ENCODE data around the gene KCTD21. TPM values are rescaled to one million over a fixed set of nuclear protein-coding genes. Genes with fewer than 3 reads are reported as not detected.
A peak's percentile ranks its signal among the peaks of the same experiment; 100 is the strongest.
"Not testable (repeated sequence)": the region's sequence is repeated elsewhere in the genome, so short reads cannot be mapped to it uniquely, and the experiment has no call there.

The KCTD21 gene
- polyA plus RNA-seq, 3 donors from 2014 or later: 0.44 to 1.1 TPM; not detected in 1

DNA sequence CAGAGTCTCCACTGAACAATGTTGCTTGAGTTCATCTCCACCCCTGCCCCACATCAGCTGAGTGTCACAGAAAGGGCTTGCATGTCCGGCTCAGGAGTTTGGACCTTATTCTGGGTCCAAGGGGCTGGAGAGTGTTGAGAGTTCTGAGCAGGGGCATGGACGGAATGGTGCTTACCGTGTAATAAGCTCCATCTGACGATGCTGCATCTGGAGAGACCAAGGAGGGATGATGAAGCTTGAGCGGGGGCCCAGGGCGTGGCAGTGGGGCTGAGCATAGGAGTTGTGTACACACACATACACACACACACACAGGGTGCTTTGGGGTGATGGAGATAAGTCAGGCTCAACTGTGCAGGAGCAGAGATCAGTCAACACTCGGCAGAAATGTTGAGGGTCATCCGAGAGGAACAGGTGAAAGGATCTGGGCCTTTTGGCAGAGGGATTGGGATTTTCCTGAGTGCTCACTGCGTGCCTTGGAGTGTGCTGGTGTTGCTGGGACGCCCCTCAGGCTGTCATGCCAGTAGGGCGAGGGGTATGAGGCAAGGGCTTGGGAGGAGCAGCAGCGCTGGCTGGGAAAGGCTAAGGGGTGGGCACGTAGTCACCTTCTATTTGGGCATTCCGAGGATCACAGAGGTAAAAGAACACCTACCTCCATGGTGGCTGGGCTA is 2.6 kb upstream of the KCTD21 start:
- H3K4me3 Mint-ChIP-seq: no peak overlapping the region
- H3K27me3 Mint-ChIP-seq (ENCODE audit: low read depth in 3 of 3): peaks cover 0 to 2% (median 1%) of the 10 kb centered on the region in 3 donors
- H3K4me1 Mint-ChIP-seq: peaks cover 30 to 33% of the 10 kb centered on the region in 2 donors
- no peaks in the 10 kb centered on the region for H3K9me3 Mint-ChIP-seq
- H3K27ac Mint-ChIP-seq: peak overlapping the region in 1 of 6 donors; percentile 5
- H3K36me3 Mint-ChIP-seq: peaks cover 0 to 9% (median 5%) of the 10 kb centered on the region in 3 donors
- DNase-seq: no peak

- peaks cover 0 to 2% (median 1%) of the 10 kb centered on the region in 3 donors for H3K27me3 Mint-ChIP-seq (ENCODE audit: low read depth in 3 of 3)
- peaks cover 30 to 33% of the 10 kb centered on the region in 2 donors for H3K4me1 Mint-ChIP-seq
- H3K27ac Mint-ChIP-seq: peak overlapping the region in 2 of 6 donors; percentile 3 to 14
- H3K4me3 Mint-ChIP-seq: peak overlapping the region; percentile 4 to 97 (median 88)
- peaks cover 0 to 9% (median 5%) of the 10 kb centered on the region in 3 donors for H3K36me3 Mint-ChIP-seq
- no peaks in the 10 kb centered on the region for H3K9me3 Mint-ChIP-seq
- no peak for DNase-seq
Measured at GRCh38 chr11:78190374-78190773, 1.9 kb upstream of the KCTD21 start.

GRCh38 chr11:78189851-78190250 is 1.4 kb upstream of the KCTD21 start:
- Mint-ChIP-seq H3K4me1 (peaks cover 30 to 33% of the 10 kb centered on the region in 2 donors), H3K4me3 (peak overlapping the region; percentile 79 to 97 (median 96)), H3K36me3 (peaks cover 0 to 9% (median 5%) of the 10 kb centered on the region in 3 donors), H3K27me3 (ENCODE audit: low read depth in 3 of 3) (peaks cover 0 to 2% (median 1%) of the 10 kb centered on the region in 3 donors), H3K9me3 (no peaks in the 10 kb centered on the region), H3K27ac (peak overlapping the region in 4 of 6 donors; percentile 42 to 74 (median 62))
- no peak for DNase-seq

- Mint-ChIP-seq H3K27me3 (ENCODE audit: low read depth in 3 of 3) (peaks cover 0 to 2% (median 1%) of the 10 kb centered on the region in 3 donors), H3K4me3 (peak overlapping the region; percentile 79 to 97 (median 96)), H3K4me1 (peaks cover 30 to 33% of the 10 kb centered on the region in 2 donors), H3K36me3 (peaks cover 0 to 4% (median 0%) of the 10 kb centered on the region in 3 donors), H3K27ac (peak overlapping the region in 4 of 6 donors; percentile 14 to 83 (median 76)), H3K9me3 (no peaks in the 10 kb centered on the region)
- DNase-seq: no peak
Measured at GRCh38 chr11:78189174-78189724, 823 bp upstream of the KCTD21 start.

DNA sequence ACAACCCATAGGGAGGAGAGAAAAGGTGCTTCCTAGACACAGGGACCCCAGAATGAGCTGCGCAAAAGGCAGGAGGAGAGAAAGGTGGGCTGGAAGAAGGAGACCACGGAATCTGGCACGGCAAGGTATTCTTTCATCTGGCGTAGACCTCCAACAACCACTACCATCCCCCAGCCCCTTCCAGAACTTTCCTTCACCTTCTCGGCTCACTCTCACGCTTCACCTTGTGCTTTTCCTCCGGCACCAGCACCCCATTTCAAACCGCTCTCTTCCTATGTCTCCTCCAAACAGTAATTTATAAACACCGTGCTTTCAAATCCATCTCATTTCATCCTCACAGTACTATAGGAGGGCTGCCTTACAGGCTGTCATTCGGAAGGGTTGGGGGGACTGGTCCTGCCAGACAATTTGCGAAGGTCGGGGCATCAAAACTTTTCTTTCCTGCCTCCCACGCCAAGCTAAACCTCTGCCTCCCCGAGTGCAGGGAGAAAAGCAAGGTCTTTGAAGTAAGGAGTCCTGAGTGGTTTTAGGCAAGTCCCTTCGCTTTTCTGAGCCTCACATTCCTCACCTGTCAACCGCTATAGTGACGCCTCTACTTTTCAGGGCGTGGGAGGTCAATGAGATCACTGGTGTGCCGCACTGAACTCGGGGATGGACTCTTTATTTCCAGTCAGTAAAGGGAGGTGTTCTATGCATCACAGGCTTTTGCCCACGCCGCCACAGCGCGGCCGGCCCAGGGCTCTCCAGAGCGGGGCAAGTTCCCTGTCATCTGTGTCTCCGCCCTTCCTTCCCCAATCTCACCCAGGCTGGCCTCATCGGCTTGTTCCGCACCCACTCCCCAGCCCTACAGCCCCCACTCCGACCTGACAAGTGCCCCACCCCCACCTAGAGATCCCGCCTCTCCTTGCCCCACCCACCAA is 800 bp downstream of the KCTD21 start:
- no peak for DNase-seq
- Mint-ChIP-seq H3K36me3 (no peaks in the 10 kb centered on the region), H3K27ac (peak overlapping the region; percentile 72 to 90 (median 82)), H3K9me3 (no peaks in the 10 kb centered on the region), H3K4me1 (peaks cover 30 to 31% of the 10 kb centered on the region in 2 donors), H3K4me3 (peak overlapping the region; percentile 93 to 97 (median 97)), H3K27me3 (ENCODE audit: low read depth in 3 of 3) (peaks cover 0 to 2% (median 1%) of the 10 kb centered on the region in 3 donors)

GRCh38 chr11:78181185-78181584 is 7.2 kb downstream of the KCTD21 start:
- no peak for DNase-seq
- no peaks in the 10 kb centered on the region for H3K27me3 Mint-ChIP-seq (ENCODE audit: low read depth in 3 of 3)
- no peak overlapping the region for H3K4me3 Mint-ChIP-seq
- H3K4me1 Mint-ChIP-seq: no peaks in the 10 kb centered on the region
- H3K27ac Mint-ChIP-seq: no peak overlapping the region
- H3K9me3 Mint-ChIP-seq: no peaks in the 10 kb centered on the region
- H3K36me3 Mint-ChIP-seq: peaks cover 3 to 9% (median 5%) of the 10 kb centered on the region in 3 donors

GRCh38 chr11:78180751-78181150 is 7.7 kb downstream of the KCTD21 start:
- Mint-ChIP-seq H3K4me3 (no peak overlapping the region), H3K27ac (no peak overlapping the region), H3K9me3 (no peaks in the 10 kb centered on the region), H3K27me3 (ENCODE audit: low read depth in 3 of 3) (no peaks in the 10 kb centered on the region), H3K4me1 (no peaks in the 10 kb centered on the region), H3K36me3 (peaks cover 4 to 13% (median 7%) of the 10 kb centered on the region in 3 donors)
- no peak for DNase-seq

DNA sequence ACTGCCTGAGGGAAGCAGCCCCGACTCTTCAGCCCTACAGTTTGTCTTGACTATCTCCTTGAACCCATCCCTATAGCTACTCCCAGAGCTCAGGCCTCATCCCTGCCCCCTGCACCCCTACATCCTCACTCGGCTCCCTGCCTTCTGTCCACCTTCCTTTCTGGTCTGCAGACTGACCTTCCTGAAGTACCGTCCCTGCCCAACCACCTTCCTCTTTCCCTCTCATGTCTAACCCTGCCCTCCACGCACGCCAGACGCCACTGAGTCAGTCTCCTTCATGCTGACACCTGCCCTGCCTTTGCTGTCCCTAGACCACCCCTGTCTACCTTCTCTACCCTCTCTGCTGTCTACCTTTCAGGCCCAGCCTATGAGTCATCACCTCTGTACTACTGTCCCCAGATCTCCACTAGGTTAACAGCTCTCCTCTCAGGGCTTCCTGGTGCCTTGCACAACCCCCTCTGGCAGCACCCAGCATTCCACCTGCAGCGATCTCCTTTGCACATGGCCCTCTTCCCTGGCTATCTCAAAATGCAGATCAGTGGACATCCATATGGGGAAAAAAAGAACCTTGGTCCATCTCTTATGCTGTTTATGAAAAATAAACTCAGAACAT is 8.9 kb downstream of the KCTD21 start:
- DNase-seq: no peak
- H3K4me3 Mint-ChIP-seq: no peak overlapping the region
- H3K36me3 Mint-ChIP-seq: peaks cover 4 to 16% (median 7%) of the 10 kb centered on the region in 3 donors
- H3K4me1 Mint-ChIP-seq: no peaks in the 10 kb centered on the region
- no peaks in the 10 kb centered on the region for H3K9me3 Mint-ChIP-seq
- H3K27ac Mint-ChIP-seq: peak overlapping the region in 1 of 6 donors; percentile 23
- no peaks in the 10 kb centered on the region for H3K27me3 Mint-ChIP-seq (ENCODE audit: low read depth in 3 of 3)

DNA sequence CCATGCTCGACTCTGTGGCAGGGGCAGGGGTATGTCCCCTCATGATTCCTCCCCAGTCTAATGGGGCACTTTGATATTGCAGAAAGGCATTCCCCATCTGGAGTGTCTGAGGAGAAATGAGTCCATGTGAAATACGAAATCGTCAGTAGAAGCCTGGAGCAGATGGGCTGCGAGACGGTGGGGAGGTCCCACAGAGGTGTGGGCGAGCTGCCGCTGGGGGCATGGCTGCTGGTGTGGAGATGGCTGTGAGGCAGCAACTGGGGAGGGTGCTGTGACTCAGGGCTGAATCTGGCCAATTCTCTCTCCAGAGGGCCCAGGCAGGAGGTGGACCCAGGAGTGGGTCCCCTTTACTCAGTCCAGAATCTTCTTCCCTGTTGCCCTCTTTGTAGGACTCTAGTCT is 11.2 kb downstream of the KCTD21 start:
- DNase-seq: no peak
- Mint-ChIP-seq H3K4me1 (no peaks in the 10 kb centered on the region), H3K9me3 (no peaks in the 10 kb centered on the region), H3K4me3 (no peak overlapping the region), H3K27me3 (ENCODE audit: low read depth in 3 of 3) (no peaks in the 10 kb centered on the region), H3K36me3 (peaks cover 10 to 36% (median 25%) of the 10 kb centered on the region in 3 donors), H3K27ac (no peak overlapping the region)

DNA sequence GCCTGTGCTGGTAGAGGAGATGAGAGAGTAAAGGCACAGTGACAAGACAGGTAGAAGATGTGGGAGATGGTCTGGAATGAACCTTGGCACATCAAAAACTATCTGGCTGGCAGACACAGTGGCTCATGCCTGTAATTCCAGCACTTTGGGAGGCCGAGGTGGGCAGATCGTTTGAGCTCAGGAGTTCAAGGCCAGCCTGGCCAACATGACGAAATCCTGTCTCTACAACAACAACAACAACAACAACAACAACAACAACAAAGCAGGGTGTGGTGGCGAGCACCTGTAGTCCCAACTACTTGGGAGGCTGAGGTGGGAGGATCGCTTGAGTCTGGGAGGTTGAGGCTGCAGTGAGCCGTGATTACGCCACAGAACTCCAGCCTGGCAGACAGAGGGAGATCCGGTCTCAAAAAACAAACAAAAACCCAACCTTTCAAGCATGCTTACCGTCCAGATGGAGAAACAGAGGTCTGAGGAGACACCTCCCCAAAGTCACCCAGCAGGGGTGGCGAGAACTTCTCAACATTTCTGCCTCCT is 11.8 kb downstream of the KCTD21 start:
- no peak for DNase-seq
- Mint-ChIP-seq H3K4me1 (no peaks in the 10 kb centered on the region), H3K27me3 (ENCODE audit: low read depth in 3 of 3) (no peaks in the 10 kb centered on the region), H3K9me3 (no peaks in the 10 kb centered on the region), H3K36me3 (peaks cover 10 to 37% (median 25%) of the 10 kb centered on the region in 3 donors), H3K27ac (no peak overlapping the region), H3K4me3 (no peak overlapping the region)

DNA sequence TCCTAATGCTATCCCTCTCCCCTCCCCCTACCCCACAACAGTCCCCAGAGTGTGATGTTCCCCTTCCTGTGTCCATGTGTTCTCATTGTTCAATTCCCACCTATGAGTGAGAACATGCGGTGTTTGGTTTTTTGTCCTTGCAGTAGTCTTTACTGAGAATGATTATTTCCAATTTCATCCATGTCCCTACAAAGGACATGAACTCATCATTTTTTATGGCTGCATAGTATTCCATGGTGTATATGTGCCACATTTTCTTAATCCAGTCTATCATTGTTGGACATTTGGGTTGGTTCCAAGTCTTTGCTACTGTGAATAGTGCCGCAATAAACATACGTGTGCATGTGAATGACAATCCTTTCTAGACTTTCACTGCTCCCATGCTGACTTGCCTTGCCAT is 12.6 kb downstream of the KCTD21 start:
- H3K27me3 Mint-ChIP-seq (ENCODE audit: low read depth in 3 of 3); H3K4me3 Mint-ChIP-seq; H3K9me3 Mint-ChIP-seq; DNase-seq; H3K27ac Mint-ChIP-seq; H3K4me1 Mint-ChIP-seq: not testable (repeated sequence)
- peaks cover 10 to 35% (median 25%) of the 10 kb centered on the region in 3 donors for H3K36me3 Mint-ChIP-seq

DNA sequence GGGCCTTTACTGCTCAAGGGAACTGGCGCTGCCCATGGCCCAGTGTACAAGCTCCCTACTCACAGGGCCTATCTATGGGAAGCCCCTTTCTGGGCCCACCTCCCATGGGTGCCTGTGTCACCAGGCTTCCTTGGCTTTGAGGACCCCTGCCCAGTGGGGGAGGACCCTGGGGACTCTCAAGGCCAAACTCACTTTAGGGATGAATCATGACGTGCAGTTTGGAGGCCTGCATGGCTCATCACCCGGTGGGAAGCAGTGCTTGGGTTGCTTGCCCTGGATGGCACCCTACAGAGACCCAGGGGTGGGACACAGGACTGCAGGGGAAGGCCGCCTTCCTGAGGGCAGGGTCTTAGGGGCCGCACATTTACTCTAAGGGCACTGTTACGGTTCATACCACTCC is 16.5 kb downstream of the KCTD21 start:
- Mint-ChIP-seq H3K36me3 (peaks cover 10 to 35% (median 25%) of the 10 kb centered on the region in 3 donors), H3K27ac (no peak overlapping the region), H3K9me3 (no peaks in the 10 kb centered on the region)

GRCh38 chr11:78170874-78171549 is 17.4 kb downstream of the KCTD21 start:
- no peak overlapping the region for H3K27ac Mint-ChIP-seq
- H3K4me1 Mint-ChIP-seq: no peaks in the 10 kb centered on the region
- no peaks in the 10 kb centered on the region for H3K9me3 Mint-ChIP-seq
- no peak for DNase-seq
- H3K27me3 Mint-ChIP-seq (ENCODE audit: low read depth in 3 of 3): peaks cover 0 to 5% (median 0%) of the 10 kb centered on the region in 3 donors
- peaks cover 7 to 29% (median 19%) of the 10 kb centered on the region in 3 donors for H3K36me3 Mint-ChIP-seq
- no peak overlapping the region for H3K4me3 Mint-ChIP-seq

More for the DNA sequence above, 16.5 kb downstream of the KCTD21 start:
- DNase-seq: no peak
- Mint-ChIP-seq H3K4me3 (no peak overlapping the region), H3K4me1 (no peaks in the 10 kb centered on the region), H3K27me3 (ENCODE audit: low read depth in 3 of 3) (peaks cover 0 to 5% (median 0%) of the 10 kb centered on the region in 3 donors)

All from immature natural killer cell (primary cell).